Measurements from ENCODE around the gene RALA. TPM values are rescaled to one million over a fixed set of nuclear protein-coding genes. Genes with fewer than 3 reads are reported as not detected.

The RALA gene
- total and polyA plus RNA-seq, 2 experiments from 2014 or later, result 43.5 to 231 TPM

- Histone ChIP-seq H3K27me3 (ENCODE audit: insufficient read depth) (no peaks in the 10 kb centered on the region), H3K4me3 (no peak overlapping the region), H2AFZ (peak overlapping the region; percentile 12; the same call in 1 of the 2 replicates), H3K9me2 (ENCODE audit: insufficient read depth) (peaks cover 12% of the 10 kb centered on the region), H3K4me1 (ENCODE audit: insufficient read depth) (peaks cover 38% of the 10 kb centered on the region), H3K79me2 (replicated peaks; ENCODE audit: insufficient read depth) (no peaks in the 10 kb centered on the region), H3K4me2 (0 out of 2 replicates have a peak overlapping the region, but pooled peaks have one; percentile 58), H3K27ac (ENCODE audit: low read depth) (peak overlapping the region; percentile 16; the same call in 1 of the 2 replicates), H3K36me3 (ENCODE audit: insufficient read depth) (no peaks in the 10 kb centered on the region), H3F3A (replicated peaks; ENCODE audit: low read depth) (no peaks in the 10 kb centered on the region), H4K20me1 (replicated peaks; ENCODE audit: insufficient read depth) (no peaks in the 10 kb centered on the region)
- no peak for ATAC-seq
- H3K4me1 Mint-ChIP-seq, result peaks cover 35% of the 10 kb centered on the region
- TF ChIP-seq REST (IDR thresholded peaks at IDR 0.05; ENCODE audit: unreplicated experiment) (no peak), CTCF (conservative IDR thresholded peaks at IDR 0.05; ENCODE audit: low read depth in 2 of 2) (no peak), POLR2AphosphoS5 (IDR thresholded peaks at IDR 0.05; ENCODE audit: low read depth) (no peak), CREB1 (CRISPR knock-in tag; IDR thresholded peaks at IDR 0.05; ENCODE audit: low read depth) (no peak), ZNF462 (CRISPR knock-in tag; IDR thresholded peaks at IDR 0.05) (no peak), EZH2phosphoT487 (IDR thresholded peaks at IDR 0.05; ENCODE audit: unreplicated experiment) (no peak), STAT1 (IDR thresholded peaks at IDR 0.05; ENCODE audit: unreplicated experiment) (no peak), NANOG (IDR thresholded peaks at IDR 0.05; ENCODE audit: borderline replicate concordance) (no peak), EZH2 (IDR thresholded peaks at IDR 0.05; ENCODE audit: low read depth, unreplicated experiment) (no peak), ZNF331 (CRISPR knock-in tag; IDR thresholded peaks at IDR 0.05; ENCODE audit: low read depth) (no peak), ETS1 (IDR thresholded peaks at IDR 0.05) (no peak), ZNF114 (CRISPR knock-in tag; IDR thresholded peaks at IDR 0.05) (no peak), JUNB (IDR thresholded peaks at IDR 0.05; ENCODE audit: unreplicated experiment) (no peak)
- H3K27ac Mint-ChIP-seq, result no peak overlapping the region
- DNase-seq (ENCODE audit: low spot score), result no peak
- peaks cover 12% of the 10 kb centered on the region; the same call in 2 of the 3 replicates for H3K9me3 Mint-ChIP-seq
- no peak overlapping the region for H3K4me3 Mint-ChIP-seq
- H3K36me3 Mint-ChIP-seq (ENCODE audit: low read depth), result peaks cover 7% of the 10 kb centered on the region; the same call in 1 of the 3 replicates
- H3K27me3 Mint-ChIP-seq (ENCODE audit: insufficient read depth, low read depth, poor library complexity), result peaks cover 14% of the 10 kb centered on the region
Measured at GRCh38 chr7:39721919-39722597, 98.7 kb downstream of the RALA start.

Measured in GM23338 (cell line).